PC-9 (cell line): ENCODE data around the gene SLC35D2.

Source experiments
- CTCF ChIP-seq: fragments of 200-600 bp; sonication (generic); conservative IDR thresholded peaks from 2 replicates; pipeline ENCODE4 v1.6.1; 2017; ENCODE audit warnings: mixed run types, antibody characterized with exemption, mild to moderate bottlenecking, moderate library complexity
- EZH2 ChIP-seq: fragments of 200-600 bp; sonication (generic); IDR thresholded peaks from 2 replicates; pipeline ENCODE4 v1.8.0; 2017; ENCODE audit warnings: antibody characterized with exemption, low read depth

DNA sequence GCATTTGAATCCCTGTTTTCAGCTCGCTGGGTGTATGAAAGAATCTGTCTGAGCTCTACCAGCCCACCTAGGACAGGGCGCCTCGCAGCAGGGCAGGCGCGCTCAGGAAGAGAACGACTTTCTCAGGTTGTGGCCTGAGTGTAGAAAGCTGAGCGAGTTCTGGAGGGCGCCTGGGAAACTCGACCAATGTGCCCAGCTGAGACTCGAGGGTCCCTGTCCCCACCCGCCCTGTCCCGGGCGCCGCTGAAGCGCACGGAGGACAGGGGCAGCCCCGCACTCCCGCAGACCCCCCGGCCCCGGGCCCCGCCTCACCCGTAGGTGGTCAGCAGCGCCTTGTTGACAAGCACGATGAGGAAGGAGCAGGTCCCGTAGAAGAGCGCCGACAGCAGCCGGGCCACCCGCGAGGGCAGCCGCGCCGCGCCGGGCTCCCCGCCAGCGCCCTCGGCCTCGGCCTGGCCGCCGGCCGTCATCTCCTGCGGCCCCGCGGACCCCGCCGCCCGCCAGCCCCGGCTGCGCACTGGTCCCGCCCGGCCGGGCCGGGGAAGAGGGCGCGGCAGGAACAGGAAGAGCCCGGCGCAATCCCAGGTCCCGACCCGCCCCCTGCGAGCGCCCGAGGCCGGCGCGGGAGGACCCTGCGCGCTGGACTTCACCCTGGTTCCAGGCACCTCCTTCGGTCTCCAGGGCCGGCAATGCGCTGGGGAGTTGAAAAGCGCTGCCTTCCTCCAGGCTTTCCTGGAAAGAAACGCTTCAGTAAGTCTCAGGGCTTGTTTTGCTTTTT lies at the start of gene SLC35D2:
- no peak for TF ChIP-seq CTCF
- no peak for TF ChIP-seq EZH2
